OCI-LY3 (cell line): ENCODE results near the gene FAM76B.

Experiments
- CTCF ChIP-seq: fragments of 200-600, 300-600 bp; sonication (generic); IDR thresholded peaks from 2 replicates; pipeline ENCODE4 v1.5.1; 2014; ENCODE audit warnings: antibody characterized with exemption, low read length, low read depth
- EZH2phosphoT487 ChIP-seq: fragments of 200-600 bp; shearing (Covaris generic); IDR thresholded peaks from 2 replicates; pipeline ENCODE4 v1.6.1; 2018; ENCODE audit warnings: antibody characterized with exemption, mixed run types, low read depth

- TF ChIP-seq CTCF (no peak), EZH2phosphoT487 (no peak)
These were observed 3.5 kb upstream of the FAM76B start for GRCh38 chr11:95793116-95793515.
